ENCODE results near the gene CHST6.
"Not testable (repeated sequence)": the region's sequence is repeated elsewhere in the genome, so short reads cannot be mapped to it uniquely, and the experiment has no call there.

Gene CHST6

DNA sequence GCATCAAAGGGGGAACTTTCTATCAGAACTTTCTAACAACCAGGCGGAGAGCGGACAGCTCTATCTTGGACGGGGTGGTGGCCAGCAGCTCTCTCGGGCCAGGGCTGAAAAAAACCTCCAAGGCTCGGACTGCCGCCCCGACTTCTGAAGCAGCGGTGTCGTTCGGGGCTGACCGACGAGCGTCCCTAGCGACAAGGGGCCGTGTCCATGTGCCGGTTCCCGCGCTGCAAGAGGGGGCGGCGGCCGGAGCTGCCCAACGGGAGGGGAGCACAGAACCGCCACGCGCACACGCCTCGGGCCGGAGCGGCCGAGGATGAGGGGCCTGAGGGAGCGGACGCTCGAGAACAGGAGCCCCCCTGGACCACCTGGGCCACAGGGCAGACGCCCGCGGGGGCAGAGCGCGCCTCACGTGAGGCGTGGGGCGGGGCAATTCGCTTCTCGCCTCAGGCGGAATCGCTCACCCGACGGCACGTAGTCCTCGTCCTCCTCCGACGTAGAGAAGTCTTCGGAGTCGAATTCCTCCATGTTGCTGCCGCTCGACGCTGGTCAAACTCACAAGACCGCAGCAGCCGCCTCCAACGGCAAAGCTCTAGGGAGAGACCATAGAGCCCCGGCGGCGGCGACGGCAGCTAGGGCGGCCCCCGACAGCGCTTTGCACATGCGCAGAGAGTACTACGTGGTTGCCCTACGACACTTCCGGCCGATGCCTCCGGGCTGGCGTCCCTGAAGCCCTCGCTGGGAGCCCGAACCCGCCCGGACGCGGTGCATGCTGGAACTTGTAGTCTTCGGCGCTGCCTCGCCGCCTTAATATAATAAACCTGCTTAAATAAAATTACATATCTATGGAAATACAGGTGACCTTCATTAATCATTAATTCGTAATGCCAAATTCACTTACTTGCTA, 62.2 kb downstream of the CHST6 start, which contains the start of gene CFDP1:
CFDP1 (minus strand) TSS at position 676 of the 904 bp plus-strand sequence; CDS start at position 525, 151 bp downstream.
- FAIRE-seq (no peak), DNase-seq (ENCODE audit: insufficient read length, low spot score) (peak; percentile 37)
- TF ChIP-seq, protein P1, sequence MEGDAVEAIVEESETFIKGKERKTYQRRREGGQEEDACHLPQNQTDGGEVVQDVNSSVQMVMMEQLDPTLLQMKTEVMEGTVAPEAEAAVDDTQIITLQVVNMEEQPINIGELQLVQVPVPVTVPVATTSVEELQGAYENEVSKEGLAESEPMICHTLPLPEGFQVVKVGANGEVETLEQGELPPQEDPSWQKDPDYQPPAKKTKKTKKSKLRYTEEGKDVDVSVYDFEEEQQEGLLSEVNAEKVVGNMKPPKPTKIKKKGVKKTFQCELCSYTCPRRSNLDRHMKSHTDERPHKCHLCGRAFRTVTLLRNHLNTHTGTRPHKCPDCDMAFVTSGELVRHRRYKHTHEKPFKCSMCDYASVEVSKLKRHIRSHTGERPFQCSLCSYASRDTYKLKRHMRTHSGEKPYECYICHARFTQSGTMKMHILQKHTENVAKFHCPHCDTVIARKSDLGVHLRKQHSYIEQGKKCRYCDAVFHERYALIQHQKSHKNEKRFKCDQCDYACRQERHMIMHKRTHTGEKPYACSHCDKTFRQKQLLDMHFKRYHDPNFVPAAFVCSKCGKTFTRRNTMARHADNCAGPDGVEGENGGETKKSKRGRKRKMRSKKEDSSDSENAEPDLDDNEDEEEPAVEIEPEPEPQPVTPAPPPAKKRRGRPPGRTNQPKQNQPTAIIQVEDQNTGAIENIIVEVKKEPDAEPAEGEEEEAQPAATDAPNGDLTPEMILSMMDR (IDR thresholded peaks at IDR 0.05; ENCODE audit: insufficient read depth, missing control alignments), result no peak

DNA sequence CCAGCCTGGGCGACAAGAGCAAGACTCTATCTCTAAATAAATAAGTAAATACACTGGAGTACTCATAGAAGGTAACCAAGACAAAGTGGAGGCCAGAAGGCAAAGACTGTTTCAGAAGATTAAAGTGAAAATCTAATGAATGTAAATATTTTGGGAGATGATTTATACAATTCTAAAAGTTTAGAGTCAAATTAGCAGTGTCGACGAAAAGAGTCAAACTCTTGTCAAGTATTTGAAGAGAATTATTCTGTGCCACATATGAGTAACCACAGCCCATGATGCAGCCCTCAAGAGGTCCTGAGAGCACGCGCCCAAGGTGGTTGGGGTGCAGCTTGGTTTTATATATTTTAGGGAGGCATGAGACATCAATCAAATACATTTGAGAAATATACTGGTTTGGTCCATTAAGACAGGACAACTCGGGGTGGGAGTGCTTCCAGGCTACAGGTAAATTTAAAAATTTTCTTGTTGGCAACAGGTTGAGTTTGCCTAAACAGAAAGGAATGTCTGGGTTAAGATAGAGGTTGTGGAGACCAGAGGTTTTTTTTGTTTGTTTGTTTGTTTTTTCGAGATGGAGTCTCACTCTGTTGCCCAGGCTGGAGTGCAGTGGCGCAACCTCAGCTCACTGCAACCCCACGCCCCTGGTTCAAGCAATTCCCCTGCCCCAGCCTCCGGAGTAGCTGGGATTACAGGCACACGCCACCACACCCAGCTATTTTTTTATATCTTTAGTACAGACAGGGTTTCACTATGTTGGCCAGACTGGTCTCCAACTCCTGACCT, 65.4 kb downstream of the CHST6 start:
- no peak for FAIRE-seq
- DNase-seq (ENCODE audit: insufficient read length, low spot score), result no peak

DNA sequence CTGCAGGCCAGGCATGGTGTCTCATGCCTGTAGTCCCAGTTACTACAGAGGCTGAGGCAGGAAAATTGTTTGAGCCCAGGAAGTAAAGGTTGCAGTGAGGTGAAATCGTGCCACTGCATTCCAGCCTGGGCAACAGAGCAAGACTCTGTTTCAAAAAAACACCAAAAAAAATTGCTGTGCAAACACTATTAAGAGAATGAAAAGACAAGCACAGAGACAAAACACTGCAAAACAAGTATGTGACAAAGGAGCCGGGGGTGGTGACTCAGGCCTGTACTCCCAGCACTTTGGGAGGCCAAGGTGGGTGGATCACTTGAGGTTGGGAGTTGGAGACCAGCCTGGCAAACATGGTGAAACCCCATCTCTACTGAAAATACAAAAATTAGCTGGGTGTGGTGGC, 68.7 kb downstream of the CHST6 start:
- FAIRE-seq; DNase-seq (ENCODE audit: insufficient read length, low spot score): not testable (repeated sequence)

More for the DNA sequence above, 65.4 kb downstream of the CHST6 start:
- TF ChIP-seq, protein P1 (IDR thresholded peaks at IDR 0.05; ENCODE audit: insufficient read depth, missing control alignments), result no peak

DNA sequence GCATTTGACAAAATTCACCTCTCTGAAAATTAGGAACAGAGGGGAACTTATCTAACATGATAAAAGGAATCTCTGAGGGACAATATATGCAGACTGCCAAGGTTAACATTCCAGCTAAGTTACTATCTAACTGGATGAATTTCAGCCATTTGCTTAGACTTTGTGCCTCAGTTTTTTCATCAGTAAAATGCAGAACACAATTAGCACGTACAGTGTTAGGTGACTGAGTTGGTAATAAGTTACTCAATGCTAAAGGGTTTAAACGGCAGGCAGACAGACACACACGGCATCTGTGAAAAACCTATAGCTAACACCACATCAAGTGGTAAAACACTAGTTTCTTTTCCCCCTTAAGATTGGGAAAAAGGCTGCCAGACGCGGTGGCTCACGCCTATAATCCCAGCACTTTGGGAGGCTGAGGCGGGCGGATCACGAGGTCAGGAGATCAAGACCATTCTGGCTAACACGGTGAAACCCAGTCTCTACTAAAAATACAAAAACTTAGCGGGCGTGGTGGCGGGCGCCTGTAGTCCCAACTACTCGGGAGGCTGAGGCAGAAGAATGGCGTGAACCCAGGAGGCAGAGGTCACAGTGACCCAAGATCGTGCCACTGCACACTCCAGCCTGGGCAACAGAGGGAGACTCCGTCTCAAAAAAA, 71.0 kb downstream of the CHST6 start:
- DNase-seq (ENCODE audit: insufficient read length, low spot score); FAIRE-seq: not testable (repeated sequence)

DNA sequence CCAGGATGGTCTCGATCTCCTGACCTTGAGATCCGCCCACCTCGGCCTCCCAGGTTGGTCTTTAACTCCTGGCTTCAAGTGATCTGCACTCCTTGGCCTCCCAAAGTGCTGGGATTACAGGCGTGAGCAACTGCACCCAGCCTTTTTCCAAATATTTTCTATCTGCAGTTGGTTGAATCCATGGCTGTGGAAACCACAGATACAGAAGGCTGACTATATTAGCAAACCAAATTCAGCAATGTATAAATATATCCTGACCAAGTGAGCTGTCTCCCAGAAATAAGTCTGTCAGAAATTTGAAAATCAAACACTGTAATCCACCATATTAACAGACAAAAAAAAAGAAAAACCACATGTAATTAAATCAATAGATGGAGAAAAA, 71.5 kb downstream of the CHST6 start:
- DNase-seq (ENCODE audit: insufficient read length, low spot score) (no peak), FAIRE-seq (no peak)
- TF ChIP-seq, protein P1 (IDR thresholded peaks at IDR 0.05; ENCODE audit: insufficient read depth, missing control alignments), result no peak

Data from D721Med (cell line).